ENCODE data around the gene NDFIP2.

DNA sequence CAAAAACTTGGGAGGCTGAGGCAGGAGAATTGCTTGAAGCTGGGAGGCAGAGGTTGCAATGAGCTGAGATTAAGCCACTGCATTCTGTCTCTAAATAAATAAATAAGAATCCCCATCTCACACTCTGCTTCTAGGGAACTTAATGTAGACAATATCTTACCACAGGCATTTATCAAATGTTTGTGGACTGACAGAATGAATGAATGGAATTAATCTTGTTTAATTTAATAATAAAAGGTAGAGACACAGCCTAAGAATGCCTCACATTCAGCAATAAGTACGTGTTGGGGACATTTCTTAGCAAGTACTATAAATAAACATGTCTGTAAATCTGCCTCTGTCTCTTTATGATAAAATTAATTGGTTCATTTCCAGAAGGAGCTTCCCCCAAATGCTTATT lies 38.7 kb upstream of the NDFIP2 start:
- TF ChIP-seq, protein P1, sequence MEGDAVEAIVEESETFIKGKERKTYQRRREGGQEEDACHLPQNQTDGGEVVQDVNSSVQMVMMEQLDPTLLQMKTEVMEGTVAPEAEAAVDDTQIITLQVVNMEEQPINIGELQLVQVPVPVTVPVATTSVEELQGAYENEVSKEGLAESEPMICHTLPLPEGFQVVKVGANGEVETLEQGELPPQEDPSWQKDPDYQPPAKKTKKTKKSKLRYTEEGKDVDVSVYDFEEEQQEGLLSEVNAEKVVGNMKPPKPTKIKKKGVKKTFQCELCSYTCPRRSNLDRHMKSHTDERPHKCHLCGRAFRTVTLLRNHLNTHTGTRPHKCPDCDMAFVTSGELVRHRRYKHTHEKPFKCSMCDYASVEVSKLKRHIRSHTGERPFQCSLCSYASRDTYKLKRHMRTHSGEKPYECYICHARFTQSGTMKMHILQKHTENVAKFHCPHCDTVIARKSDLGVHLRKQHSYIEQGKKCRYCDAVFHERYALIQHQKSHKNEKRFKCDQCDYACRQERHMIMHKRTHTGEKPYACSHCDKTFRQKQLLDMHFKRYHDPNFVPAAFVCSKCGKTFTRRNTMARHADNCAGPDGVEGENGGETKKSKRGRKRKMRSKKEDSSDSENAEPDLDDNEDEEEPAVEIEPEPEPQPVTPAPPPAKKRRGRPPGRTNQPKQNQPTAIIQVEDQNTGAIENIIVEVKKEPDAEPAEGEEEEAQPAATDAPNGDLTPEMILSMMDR (IDR thresholded peaks at IDR 0.05), result no peak
- TF ChIP-seq EZH2 (IDR thresholded peaks at IDR 0.05; ENCODE audit: borderline replicate concordance, insufficient read depth, low read depth, low read length, poor library complexity, severe bottlenecking), result no peak
